Effector memory CD4-positive, alpha-beta T cell (primary cell): ENCODE results near the gene CHMP4B.

Experiments used
- DNase-seq, 3 donors: peaks; one replicate each; pipeline ENCODE4 v3.0.0-alpha.2; 2020
- H3K27ac ChIP-seq: 2 replicates; pipeline ENCODE4 v1.7.0; 2013; ENCODE audit warnings: mild to moderate bottlenecking, low read length, moderate library complexity; ENCODE audit not compliant: insufficient read depth, poor library complexity, severe bottlenecking
- H3K27me3 ChIP-seq: replicated peaks from 2 replicates; pipeline ENCODE4 v1.7.0; 2013; ENCODE audit warnings: mild to moderate bottlenecking, low read length; ENCODE audit not compliant: insufficient read depth, control insufficient read depth, poor library complexity, severe bottlenecking
- H3K36me3 ChIP-seq: 2 replicates; pipeline ENCODE4 v1.7.0; 2013; ENCODE audit warnings: mild to moderate bottlenecking, low read length, moderate library complexity; ENCODE audit not compliant: control insufficient read depth, insufficient read depth
- H3K4me1 ChIP-seq: 2 replicates; pipeline ENCODE4 v1.7.0; 2013; ENCODE audit warnings: low read length, mild to moderate bottlenecking; ENCODE audit not compliant: control insufficient read depth, insufficient read depth, poor library complexity, severe bottlenecking
- H3K4me3 ChIP-seq: 2 replicates; pipeline ENCODE4 v1.7.0; 2013; ENCODE audit warnings: low read length, low read depth, mild to moderate bottlenecking; ENCODE audit not compliant: insufficient read depth, poor library complexity, severe bottlenecking
- H3K9me3 ChIP-seq: 2 replicates; pipeline ENCODE4 v1.7.0; 2013; ENCODE audit warnings: mild to moderate bottlenecking, low read length, moderate library complexity; ENCODE audit not compliant: control insufficient read depth

CHMP4B gene

DNA sequence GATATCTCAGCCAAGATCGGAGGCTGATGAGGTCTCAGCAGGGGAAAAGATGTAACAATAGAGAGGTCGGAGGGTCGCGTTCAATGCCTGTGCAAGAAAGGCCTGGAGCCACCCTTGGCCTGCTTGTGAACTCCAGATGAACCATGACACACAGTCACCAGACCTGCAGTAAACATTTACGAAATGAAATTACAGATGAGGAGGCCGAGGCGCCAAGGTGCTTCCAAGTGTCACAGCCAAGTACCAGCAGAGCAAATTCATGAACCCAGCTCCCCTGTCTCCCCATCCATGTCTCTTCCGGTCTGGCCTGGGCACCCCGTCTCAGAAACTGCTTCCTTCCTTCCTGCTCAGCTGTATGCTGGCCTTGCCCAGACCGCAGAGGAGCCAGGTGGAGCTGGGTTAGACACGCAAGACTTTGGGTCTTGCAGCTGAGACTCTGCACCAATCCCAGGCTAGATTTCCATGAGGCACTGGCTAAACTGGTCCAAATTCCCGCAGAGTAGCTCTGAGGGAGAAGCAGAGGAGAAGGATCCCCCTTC, 48.1 kb downstream of the CHMP4B start:
- H3K27me3 ChIP-seq, result no peaks in the 10 kb centered on the region
- H3K27ac ChIP-seq, result peak overlapping the region; percentile 30

DNA sequence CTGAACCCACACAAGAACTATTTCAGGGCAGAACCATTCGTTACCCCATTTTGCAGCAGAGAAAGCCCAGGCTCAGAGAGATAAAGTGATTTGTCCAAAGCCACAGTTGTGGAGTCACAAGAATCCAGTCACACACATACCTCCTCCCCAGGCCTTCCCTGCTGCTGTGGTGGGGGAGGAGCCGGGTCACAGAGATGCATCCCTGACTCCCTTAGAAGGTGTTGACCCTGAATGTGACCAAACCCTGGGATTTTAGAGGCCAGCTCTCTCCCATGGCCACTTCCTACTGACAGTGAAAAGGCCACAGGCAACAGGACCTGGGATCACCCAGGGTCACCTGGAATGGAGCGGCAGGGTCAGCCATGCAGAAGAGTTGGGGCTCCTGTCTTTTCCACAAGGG, 48.6 kb downstream of the CHMP4B start:
- no peaks in the 10 kb centered on the region for H3K27me3 ChIP-seq
- no peak overlapping the region for H3K27ac ChIP-seq
- H3K9me3 ChIP-seq, result no peaks in the 10 kb centered on the region
- no peak for DNase-seq
- H3K36me3 ChIP-seq, result peaks cover 13% of the 10 kb centered on the region
- peaks cover 19% of the 10 kb centered on the region for H3K4me1 ChIP-seq
- no peak overlapping the region for H3K4me3 ChIP-seq

More for the DNA sequence above, 48.1 kb downstream of the CHMP4B start:
- no peak overlapping the region for H3K4me3 ChIP-seq
- peaks cover 19% of the 10 kb centered on the region for H3K4me1 ChIP-seq
- DNase-seq, result peak in 2 of 3 donors; percentile 11 to 21
- H3K36me3 ChIP-seq, result peaks cover 19% of the 10 kb centered on the region
- H3K9me3 ChIP-seq, result no peaks in the 10 kb centered on the region

DNA sequence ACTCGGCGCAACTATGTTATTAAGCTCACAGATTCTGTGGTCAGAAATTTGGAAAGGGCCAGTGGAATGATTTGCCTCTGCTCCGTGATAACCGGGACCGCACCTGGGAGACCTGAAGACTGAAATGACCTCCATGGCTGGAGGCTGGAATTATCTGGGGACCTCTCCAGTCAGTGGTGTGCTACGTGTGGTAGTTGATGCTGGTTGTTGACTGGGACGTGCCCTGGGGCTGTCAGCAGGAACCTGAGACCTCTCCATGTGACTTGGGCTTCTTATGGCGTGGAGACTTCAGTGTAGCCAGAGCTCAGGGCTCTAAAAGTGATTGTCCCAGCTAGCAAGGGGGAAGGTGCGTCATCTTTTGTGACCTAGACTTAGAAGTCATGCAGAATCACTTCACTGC, 50.3 kb downstream of the CHMP4B start:
- no peak for DNase-seq
- no peak overlapping the region for H3K27ac ChIP-seq
- no peak overlapping the region for H3K4me3 ChIP-seq
- H3K9me3 ChIP-seq, result no peaks in the 10 kb centered on the region
- H3K27me3 ChIP-seq, result no peaks in the 10 kb centered on the region
- peaks cover 19% of the 10 kb centered on the region for H3K4me1 ChIP-seq
- H3K36me3 ChIP-seq, result peaks cover under 1% of the 10 kb centered on the region

DNA sequence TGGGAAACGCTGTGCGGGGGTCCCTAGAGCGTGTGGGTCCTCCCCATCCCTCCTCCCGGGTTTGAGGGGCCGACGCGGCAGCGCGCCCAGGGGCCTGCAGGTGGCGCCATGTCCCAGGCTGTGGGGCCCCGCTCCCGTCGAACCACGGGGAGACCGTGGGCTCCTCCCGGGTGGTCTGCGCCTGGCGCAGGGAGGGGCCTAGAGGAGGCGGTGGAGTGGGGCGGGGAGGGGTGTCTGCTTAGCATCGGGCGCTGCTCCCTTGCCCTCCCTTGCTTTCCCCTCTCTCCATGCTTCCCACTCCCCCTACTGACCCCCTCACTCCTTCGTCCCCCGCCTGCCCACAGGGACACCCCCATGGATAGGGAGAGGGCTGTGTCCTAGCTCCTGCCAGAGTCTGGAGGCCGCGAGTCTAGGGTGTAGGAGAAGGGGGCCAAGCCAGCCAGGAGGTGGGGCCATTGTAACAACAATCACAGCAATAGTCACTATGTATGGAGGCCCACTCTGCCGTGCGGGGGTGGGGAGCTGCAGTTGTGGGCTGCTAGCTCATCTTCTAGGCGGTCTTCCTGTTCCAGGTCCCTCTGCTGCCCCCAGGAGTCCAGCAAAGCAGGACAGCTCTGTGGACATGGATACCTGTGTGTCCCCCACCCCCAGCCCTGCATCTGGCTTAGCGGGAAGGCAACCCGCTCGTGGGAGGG, 51.7 kb downstream of the CHMP4B start:
- Histone ChIP-seq H3K36me3 (no peaks in the 10 kb centered on the region), H3K4me3 (no peak overlapping the region), H3K9me3 (no peaks in the 10 kb centered on the region), H3K27ac (no peak overlapping the region), H3K4me1 (peaks cover 19% of the 10 kb centered on the region), H3K27me3 (no peaks in the 10 kb centered on the region)
- DNase-seq, result peak in 1 of 3 donors; percentile 21

DNA sequence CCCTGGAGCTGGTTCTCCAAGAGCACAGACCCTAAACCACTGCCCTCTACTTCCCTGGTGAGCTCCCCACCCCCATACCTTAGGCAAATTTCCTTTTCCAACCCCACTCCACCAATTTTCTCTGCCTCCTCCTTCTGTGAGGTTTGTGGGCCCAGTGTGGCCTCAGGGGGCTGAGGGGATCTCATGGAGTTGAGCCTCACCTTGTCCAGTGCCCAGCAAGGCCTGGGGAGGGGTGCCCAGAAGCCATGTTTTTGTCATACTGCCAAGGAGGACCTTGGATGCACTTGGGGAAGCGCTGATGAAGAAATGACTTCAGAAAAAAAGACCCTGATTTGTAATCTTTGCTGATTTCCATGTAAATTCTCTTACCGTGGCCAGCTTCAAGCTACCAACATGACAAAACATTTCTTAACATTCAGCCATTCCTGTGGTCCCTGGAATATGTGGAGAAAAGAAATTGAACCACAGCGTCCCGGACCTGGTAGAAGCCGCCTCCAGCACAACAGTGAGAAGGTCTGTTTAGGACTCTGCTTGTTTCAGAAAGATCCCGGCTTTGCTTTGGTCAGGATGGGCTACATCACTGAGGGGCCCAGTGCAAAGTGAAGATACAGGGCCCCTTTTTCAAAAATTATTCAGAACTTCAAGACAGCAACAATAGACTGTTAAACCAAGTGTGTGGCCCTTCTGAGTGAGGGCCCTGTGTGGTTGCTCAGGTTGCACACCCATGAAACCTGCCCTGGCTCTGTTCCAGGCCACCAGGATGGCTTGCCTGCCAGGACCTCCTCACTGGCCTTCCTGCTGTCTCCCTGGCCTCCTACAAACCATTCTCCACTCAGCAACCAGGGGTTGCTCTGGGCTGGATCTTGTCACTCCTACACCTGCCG, 52.5 kb downstream of the CHMP4B start:
- Histone ChIP-seq H3K27ac (no peak overlapping the region), H3K27me3 (no peaks in the 10 kb centered on the region), H3K4me1 (peaks cover 14% of the 10 kb centered on the region), H3K9me3 (no peaks in the 10 kb centered on the region), H3K4me3 (no peak overlapping the region), H3K36me3 (no peaks in the 10 kb centered on the region)
- DNase-seq, result no peak

DNA sequence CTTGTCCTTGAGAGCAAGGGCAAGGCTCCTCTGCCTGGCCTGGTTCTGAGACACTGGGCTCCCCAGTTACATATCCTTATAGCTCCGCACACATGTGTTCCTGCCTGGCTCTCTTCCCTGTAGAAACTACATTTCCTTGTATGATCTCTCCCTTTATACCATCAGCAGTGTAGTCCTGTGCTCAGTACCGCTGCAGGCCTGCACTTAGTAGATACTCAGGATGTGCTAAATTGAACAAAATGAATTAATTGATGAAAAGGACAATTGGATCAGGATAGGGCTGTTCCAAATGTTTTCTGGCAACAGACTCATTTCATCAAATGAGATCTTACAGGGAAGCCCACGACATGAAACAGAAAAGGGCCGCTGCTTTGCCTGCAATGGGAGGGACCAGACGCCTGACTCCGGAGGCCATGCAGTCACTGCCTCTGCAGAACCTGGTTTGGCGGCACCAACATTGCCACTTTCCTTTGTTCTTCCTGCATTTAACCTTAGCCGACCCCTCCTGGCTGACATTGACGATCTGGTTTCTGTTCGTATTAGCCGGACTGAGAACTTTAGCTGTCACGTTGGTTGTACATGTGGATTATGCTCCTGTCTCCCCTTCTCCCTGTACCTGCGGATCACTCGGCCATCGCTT, 53.3 kb downstream of the CHMP4B start:
- H3K4me3 ChIP-seq, result no peak overlapping the region
- H3K9me3 ChIP-seq, result no peaks in the 10 kb centered on the region
- DNase-seq, result no peak
- H3K4me1 ChIP-seq, result peaks cover 6% of the 10 kb centered on the region
- H3K27me3 ChIP-seq, result no peaks in the 10 kb centered on the region
- H3K36me3 ChIP-seq, result no peaks in the 10 kb centered on the region
- H3K27ac ChIP-seq, result no peak overlapping the region

DNA sequence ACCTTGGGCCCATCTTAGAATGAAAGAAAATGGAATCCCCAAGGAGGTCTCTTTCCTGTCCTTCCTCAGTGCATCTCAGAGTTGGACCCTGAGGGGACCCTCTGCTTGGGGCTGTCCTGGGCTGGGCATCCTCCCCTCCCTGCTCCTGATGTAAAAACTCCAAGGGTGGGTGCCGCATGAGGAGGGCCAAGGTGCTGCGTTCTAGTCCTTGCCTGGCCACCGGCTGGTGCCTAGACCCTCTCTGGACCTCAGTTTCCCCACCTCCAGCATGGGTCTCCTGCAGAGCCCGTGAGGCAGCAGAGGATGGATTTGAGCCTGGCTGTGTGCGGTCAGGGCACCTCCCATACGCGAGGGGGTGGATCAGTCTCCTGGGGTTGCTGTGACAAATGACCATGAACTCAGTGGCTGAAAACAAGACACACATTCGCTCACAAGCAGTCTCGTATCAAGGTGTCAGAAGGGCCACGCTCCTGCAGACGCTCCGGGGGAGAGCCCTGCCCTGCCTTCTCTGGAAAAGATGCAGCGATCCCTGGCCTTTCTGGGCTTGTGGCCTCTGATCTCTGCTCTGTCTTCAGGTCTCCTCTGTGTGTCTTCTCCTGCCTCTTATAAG, 54.7 kb downstream of the CHMP4B start:
- DNase-seq, result no peak
- H3K9me3 ChIP-seq, result no peaks in the 10 kb centered on the region

DNA sequence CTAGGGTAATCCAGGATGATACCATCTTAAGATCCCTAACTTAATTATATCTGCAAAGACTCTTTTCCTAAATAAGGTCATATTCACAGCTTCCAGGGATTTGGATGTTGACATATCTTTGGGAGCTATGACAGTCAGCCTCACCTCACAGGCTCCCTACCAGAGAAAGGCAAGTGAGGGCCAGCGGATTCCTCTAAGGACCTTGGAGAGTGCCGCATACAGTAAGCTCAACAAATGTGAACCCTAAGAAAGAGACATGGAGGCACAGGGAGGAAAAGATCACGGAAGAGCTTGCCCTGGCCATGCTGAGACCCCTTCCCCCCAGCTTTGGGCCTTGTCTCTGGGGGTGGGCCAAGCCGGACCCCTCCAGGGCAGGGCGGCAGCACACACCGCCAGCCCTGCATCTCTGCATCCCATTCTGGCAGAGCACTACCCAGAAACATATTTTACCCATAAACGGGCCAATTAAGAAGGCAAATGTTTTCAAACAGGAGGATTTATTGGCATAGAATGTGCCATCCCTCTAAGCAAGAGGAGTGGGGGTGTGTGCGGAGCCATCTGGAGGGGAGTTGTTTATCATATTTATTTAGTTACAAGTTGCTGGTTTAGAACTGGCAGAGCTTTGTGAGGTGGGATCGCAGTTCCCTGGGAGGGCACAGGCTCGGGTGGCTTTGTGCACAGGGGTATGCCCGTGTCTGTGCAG, 55.4 kb downstream of the CHMP4B start:
- Histone ChIP-seq H3K9me3 (no peaks in the 10 kb centered on the region), H3K36me3 (no peaks in the 10 kb centered on the region), H3K27ac (no peak overlapping the region), H3K4me3 (no peak overlapping the region), H3K27me3 (no peaks in the 10 kb centered on the region), H3K4me1 (no peaks in the 10 kb centered on the region)
- DNase-seq, result no peak

More for the DNA sequence above, 54.7 kb downstream of the CHMP4B start:
- Histone ChIP-seq H3K4me1 (no peaks in the 10 kb centered on the region), H3K4me3 (no peak overlapping the region), H3K36me3 (no peaks in the 10 kb centered on the region), H3K27me3 (no peaks in the 10 kb centered on the region), H3K27ac (no peak overlapping the region)

DNA sequence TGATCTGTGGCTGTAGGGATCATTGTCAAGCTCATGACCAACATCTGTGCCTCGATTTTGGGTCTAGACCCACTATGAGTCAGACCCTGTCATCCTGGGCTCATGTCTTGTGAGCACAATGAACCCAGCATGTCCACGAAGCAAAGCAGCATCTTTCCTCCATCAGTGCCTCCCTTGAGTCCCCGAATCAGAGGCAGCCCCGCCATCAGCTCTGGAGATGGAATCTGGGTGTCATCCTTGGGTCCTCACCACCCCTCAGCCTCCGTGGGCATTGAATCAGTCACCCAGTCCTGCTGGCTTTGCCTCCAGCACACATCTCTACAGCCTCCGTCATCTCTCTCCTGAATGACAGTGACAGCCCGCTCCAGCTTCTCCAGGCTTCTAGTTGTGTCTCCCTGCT, 56.9 kb downstream of the CHMP4B start:
- no peaks in the 10 kb centered on the region for H3K9me3 ChIP-seq
- no peaks in the 10 kb centered on the region for H3K36me3 ChIP-seq
- H3K4me3 ChIP-seq, result no peak overlapping the region
- no peak for DNase-seq
- H3K27me3 ChIP-seq, result no peaks in the 10 kb centered on the region
- H3K27ac ChIP-seq, result no peak overlapping the region
- H3K4me1 ChIP-seq, result no peaks in the 10 kb centered on the region
